WTC11 (cell line): ENCODE measurements around the gene FXN.

ENCODE experiments used
- ATF1 ChIP-seq: sonication (generic); formaldehyde crosslinking; IDR thresholded peaks from 2 replicates; pipeline ENCODE4 v1.8.1; 2023; ENCODE audit warnings: mild to moderate bottlenecking, moderate library complexity, missing genetic modification reagents
- GABPB1 ChIP-seq: sonication (generic); formaldehyde crosslinking; IDR thresholded peaks from 2 replicates; pipeline ENCODE4 v1.8.1; 2023; ENCODE audit warnings: mild to moderate bottlenecking, missing genetic modification reagents

- TF ChIP-seq GABPB1 = no peak
- TF ChIP-seq ATF1 (CRISPR knock-in tag) = no peak
These were observed 104.7 kb downstream of the FXN start for GRCh38 chr9:69140123-69140735.
